NCI-H2107 treated with DMSO at 0.1 percent for 48 hours (cell line): ENCODE data around the gene RASAL2.

Source experiments
- DNase-seq: peaks from one replicate; lab custom pipeline; 2025; ENCODE audit not compliant: unreplicated experiment; lab: John Stamatoyannopoulos, UW

RASAL2 gene

GRCh38 chr1:178418284-178418955, 324.5 kb downstream of the RASAL2 start:
- DNase-seq: no peak

GRCh38 chr1:178434360-178434759, 340.5 kb downstream of the RASAL2 start:
- DNase-seq: no peak

- DNase-seq: no peak
Measured at GRCh38 chr1:178434899-178435435, 341.1 kb downstream of the RASAL2 start.

GRCh38 chr1:178436899-178437298, 343.0 kb downstream of the RASAL2 start:
- no peak for DNase-seq

GRCh38 chr1:178438432-178438831, 344.5 kb downstream of the RASAL2 start:
- no peak for DNase-seq

GRCh38 chr1:178442925-178443324, 349.0 kb downstream of the RASAL2 start:
- no peak for DNase-seq

- DNase-seq: no peak
Measured at GRCh38 chr1:178450871-178451270, 357.0 kb downstream of the RASAL2 start.

- DNase-seq: no peak
Measured at GRCh38 chr1:178451529-178451928, 357.6 kb downstream of the RASAL2 start.

GRCh38 chr1:178452013-178452412, 358.1 kb downstream of the RASAL2 start:
- no peak for DNase-seq

- no peak for DNase-seq
Measured at GRCh38 chr1:178456472-178456871, 362.6 kb downstream of the RASAL2 start.

- no peak for DNase-seq
Measured at GRCh38 chr1:178457651-178458050, 363.7 kb downstream of the RASAL2 start.

- DNase-seq: no peak
Measured at GRCh38 chr1:178458203-178458602, 364.3 kb downstream of the RASAL2 start.

GRCh38 chr1:178461104-178461503, 367.2 kb downstream of the RASAL2 start:
- DNase-seq: no peak

GRCh38 chr1:178461701-178462100, 367.8 kb downstream of the RASAL2 start:
- DNase-seq: no peak

- no peak for DNase-seq
Measured at GRCh38 chr1:178464141-178464540, 370.2 kb downstream of the RASAL2 start.

- no peak for DNase-seq
Measured at GRCh38 chr1:178464566-178464965, 370.7 kb downstream of the RASAL2 start.

- no peak for DNase-seq
Measured at GRCh38 chr1:178465011-178465410, 371.1 kb downstream of the RASAL2 start.

GRCh38 chr1:178467837-178468236, 373.9 kb downstream of the RASAL2 start:
- DNase-seq: no peak

- DNase-seq: no peak
Measured at GRCh38 chr1:178470411-178470960, 376.6 kb downstream of the RASAL2 start.

GRCh38 chr1:178472531-178472930, 378.6 kb downstream of the RASAL2 start:
- no peak for DNase-seq

- no peak for DNase-seq
Measured at GRCh38 chr1:178477373-178477772, 383.5 kb downstream of the RASAL2 start.

GRCh38 chr1:178477841-178478240, 383.9 kb downstream of the RASAL2 start:
- DNase-seq: no peak
